Endothelial cell of umbilical vein (primary cell): Measurements from ENCODE around the gene RAD50. TPM values are rescaled to one million over a fixed set of nuclear protein-coding genes. Genes with fewer than 3 reads are reported as not detected.

Experiments
- BruUV-seq: library from RNA; stranded (reverse); fragments of 400-500 nt; replicated peaks from 2 replicates; lab custom pipeline; 2021; lab: Mats Ljungman, UMichigan
- CTCF ChIA-PET: fragments of 300-600, 350-600 bp; sonication (Branson Sonifier 250); formaldehyde crosslinking; loops from one replicate; lab custom pipeline; 2021; ENCODE audit warnings: antibody characterized with exemption, inconsistent platforms; lab: Charles Lee
- POLR2A ChIA-PET: fragments of 300-600, 350-600 bp; sonication (Branson Sonifier 250); formaldehyde crosslinking; loops from one replicate; lab custom pipeline; 2021; ENCODE audit warnings: antibody characterized with exemption, inconsistent platforms; lab: Charles Lee
- DNase-seq: peaks from one replicate; pipeline ENCODE4 v3.0.0-alpha.2; 2011; ENCODE audit warnings: low read depth, low spot score
- FAIRE-seq: peaks from 2 replicates; lab custom pipeline; 2011; peaks lifted over from hg19 to GRCh38; lab: Jason Lieb, UNC
- H2AFZ ChIP-seq: 2 replicates; pipeline ENCODE4 v1.6.0; 2012; ENCODE audit warnings: low read depth, low read length, control low read depth, inconsistent platforms
- H3K27ac ChIP-seq: 2 replicates; pipeline ENCODE4 v1.5.1; 2011; ENCODE audit warnings: low read depth, mild to moderate bottlenecking, control low read depth, low read length, moderate library complexity; ENCODE audit not compliant: insufficient read depth
- H3K27me3 ChIP-seq, 2 experiments: 2 replicates each; pipeline versions ENCODE4 v1.6.0 to v1.6.1; 2011; ENCODE audit warnings: low read length in 2 of 2, mixed read lengths in 1 of 2; ENCODE audit not compliant: control insufficient read depth in 2 of 2, insufficient read depth in 2 of 2
- H3K36me3 ChIP-seq, 2 experiments: 2 replicates in 1 of 2; 3 replicates in 1 of 2; pipeline ENCODE4 v1.5.1; 2011; ENCODE audit warnings: low read length in 2 of 2, mild to moderate bottlenecking in 1 of 2, moderate library complexity in 1 of 2; ENCODE audit not compliant: control insufficient read depth in 2 of 2, insufficient read depth in 2 of 2; ENCODE audit errors: extremely low read depth in 1 of 2
- H3K4me1 ChIP-seq: 3 replicates; pipeline ENCODE4 v1.5.1; 2011; ENCODE audit warnings: mild to moderate bottlenecking, low read length; ENCODE audit not compliant: control insufficient read depth, insufficient read depth; ENCODE audit errors: extremely low read depth
- H3K4me2 ChIP-seq: 2 replicates; pipeline ENCODE4 v1.6.1; 2011; ENCODE audit warnings: low read length, control low read depth, mixed read lengths; ENCODE audit not compliant: insufficient read depth
- H3K4me3 ChIP-seq, 3 experiments: fragments of 200-600 bp in 1 of 3; sonication (generic), shearing (Covaris generic) in 1 of 3; replicated peaks in 1 of 3; 2 replicates each; pipeline ENCODE4 v1.5.1; 2011 to 2016; ENCODE audit warnings: control low read depth in 3 of 3, low read length in 3 of 3, mild to moderate bottlenecking in 2 of 3, inconsistent platforms in 1 of 3, low read depth in 1 of 3, moderate library complexity in 1 of 3; ENCODE audit not compliant: insufficient read depth in 1 of 3
- H3K79me2 ChIP-seq: 2 replicates; pipeline ENCODE4 v1.6.0; 2012; ENCODE audit warnings: low read length, inconsistent platforms; ENCODE audit not compliant: control insufficient read depth, insufficient read depth
- H3K9ac ChIP-seq: replicated peaks from 2 replicates; pipeline ENCODE3; 2011; ENCODE audit warnings: low read length, control low read depth; ENCODE audit not compliant: insufficient read depth; ENCODE audit errors: extremely low read depth
- H3K9me1 ChIP-seq: replicated peaks from 3 replicates; pipeline ENCODE4 v1.6.0; 2011; ENCODE audit warnings: mild to moderate bottlenecking, low read length; ENCODE audit not compliant: control insufficient read depth, insufficient read depth; ENCODE audit errors: extremely low read depth
- H3K9me3 ChIP-seq: replicated peaks from 2 replicates; pipeline ENCODE4 v1.5.1; 2012; ENCODE audit warnings: low read length, inconsistent platforms; ENCODE audit not compliant: control insufficient read depth, insufficient read depth
- H4K20me1 ChIP-seq: replicated peaks from 2 replicates; pipeline ENCODE3; 2011; ENCODE audit warnings: mild to moderate bottlenecking, low read length; ENCODE audit not compliant: control insufficient read depth, insufficient read depth; ENCODE audit errors: extremely low read depth
- EZH2 ChIP-seq: IDR thresholded peaks from 2 replicates; pipeline ENCODE4 v1.6.1; 2012; ENCODE audit warnings: borderline replicate concordance, low read depth, mild to moderate bottlenecking, moderate library complexity, low read length, inconsistent platforms; ENCODE audit not compliant: severe bottlenecking
- FOS ChIP-seq: IDR thresholded peaks from 2 replicates; pipeline ENCODE4 v1.6.1; 2011; ENCODE audit warnings: mild to moderate bottlenecking, low read length, moderate library complexity, borderline replicate concordance; ENCODE audit not compliant: insufficient read depth
- GATA2 ChIP-seq: IDR thresholded peaks from 2 replicates; pipeline ENCODE4 v1.7.0; 2011; ENCODE audit warnings: low read depth, mild to moderate bottlenecking, moderate library complexity, mixed read lengths, low read length; ENCODE audit not compliant: insufficient read length, insufficient read depth
- JUN ChIP-seq: IDR thresholded peaks from 2 replicates; pipeline ENCODE4 v1.6.1; 2011; ENCODE audit warnings: borderline replicate concordance, low read depth; ENCODE audit not compliant: insufficient read length, insufficient read depth
- MYC ChIP-seq: IDR thresholded peaks from one replicate; pipeline ENCODE4 v1.6.1; 2011; ENCODE audit warnings: mild to moderate bottlenecking, low read depth, low read length
- POLR2A ChIP-seq: IDR thresholded peaks from 2 replicates; pipeline ENCODE4 v1.6.1; 2012; ENCODE audit warnings: low read depth, mild to moderate bottlenecking, control low read depth, low read length
- POLR2AphosphoS5 ChIP-seq: IDR thresholded peaks from 2 replicates; pipeline ENCODE4 v1.6.1; 2012; ENCODE audit warnings: low read depth, mild to moderate bottlenecking, control low read depth, low read length, moderate library complexity; ENCODE audit not compliant: insufficient read depth
- dilution Hi-C: fragments of 300-500 bp; cut with MboI; formaldehyde crosslinking; loops from one replicate; pipeline ENCODE4 v1.15.0; 2019; ENCODE audit warnings: low sequenced_read_pairs; ENCODE audit not compliant: extremely low pct_ligation_motif_present
- intact Hi-C: fragments of 100-400 bp; cut with micrococcal nuclease; formaldehyde crosslinking; loops from one replicate; pipeline ENCODE4 v1.10.0; 2022
- polyA plus RNA-seq, 4 experiments: library from polyadenylated mRNA; depleted of rRNA in 3 of 4; stranded (reverse) in 3 of 4; unstranded in 1 of 4; fragments of >200 nt; gene quantifications; 2 replicates each; pipeline versions ENCODE4 v1.2.1 to v1.2.3, GENCODE V29; 2011 to 2012; ENCODE audit warnings: missing spikeins in 1 of 4
- total RNA-seq: library from RNA; stranded (reverse); gene quantifications from 2 replicates; pipeline ENCODE4 v1.2.3, GENCODE V29; 2021
- TF ChIP-seq, protein P1 (sequence below), 2 donors: IDR thresholded peaks; 1 replicate in 1 of 2; 2 replicates in 1 of 2; pipeline ENCODE4 v1.5.1; 2011; ENCODE audit warnings: low read length in 2 of 2, mild to moderate bottlenecking in 2 of 2, moderate library complexity in 2 of 2, control low read depth in 1 of 2, inconsistent platforms in 1 of 2, low read depth in 1 of 2; ENCODE audit not compliant: insufficient read depth in 1 of 2; ENCODE audit errors: extremely low read depth in 1 of 2
- TF ChIP-seq, protein P2 (sequence below): IDR thresholded peaks from 2 replicates; pipeline ENCODE4 v1.6.1; 2011; ENCODE audit not compliant: insufficient read depth, insufficient read length

The RAD50 gene
- total and polyA plus RNA-seq, 2 donors (not counting 3 experiments of a cell fraction or from before 2014, with no cell fraction given) = 6.1 to 20.4 TPM

DNA sequence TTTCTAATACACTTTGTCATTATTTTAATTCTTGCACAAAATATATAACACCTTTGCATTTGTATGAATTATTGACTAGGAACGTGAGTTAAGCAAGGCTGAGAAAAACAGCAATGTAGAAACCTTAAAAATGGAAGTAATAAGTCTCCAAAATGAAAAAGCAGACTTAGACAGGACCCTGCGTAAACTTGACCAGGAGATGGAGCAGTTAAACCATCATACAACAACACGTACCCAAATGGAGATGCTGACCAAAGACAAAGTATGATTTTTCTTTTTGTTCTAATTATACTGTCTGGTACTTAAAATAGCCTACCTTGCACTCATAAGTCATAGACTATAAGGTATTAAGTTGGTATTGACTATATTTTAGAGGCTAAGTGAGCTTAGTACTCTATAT is 34.4 kb downstream of the RAD50 start:
- dilution Hi-C loops = no loop called here
- Histone ChIP-seq H3K9me3 (no peaks in the 10 kb centered on the region), H3K79me2 (no peaks in the 10 kb centered on the region), H3K9ac (no peak overlapping the region), H3K9me1 (no peaks in the 10 kb centered on the region), H4K20me1 (no peaks in the 10 kb centered on the region), H3K27me3 (no peaks in the 10 kb centered on the region), H3K4me1 (no peaks in the 10 kb centered on the region), H2AFZ (no peak overlapping the region), H3K4me2 (no peak overlapping the region), H3K36me3 (peaks cover 2 to 3% of the 10 kb centered on the region in 2 experiments), H3K27ac (no peak overlapping the region), H3K4me3 (no peak overlapping the region)
- peak; percentile 23 for DNase-seq
- POLR2A ChIA-PET = no interaction called here
- intact Hi-C loops = loop anchor here (1.0 kb wide), 1 partner anchor 229 kb away; no protein-coding TSS in a partner anchor
- no peak for FAIRE-seq
- CTCF ChIA-PET = interaction anchor here (1.3 to 1.8 kb wide), 3 partner anchors 9 to 229 kb away, joined by 4 to 13 read pairs (median 5); no protein-coding TSS in a partner anchor
- no peak for TF ChIP-seq MYC
- no peak for TF ChIP-seq EZH2
- no peak for TF ChIP-seq JUN
- no peak for TF ChIP-seq GATA2
- TF ChIP-seq FOS = no peak
- TF ChIP-seq, protein P1, sequence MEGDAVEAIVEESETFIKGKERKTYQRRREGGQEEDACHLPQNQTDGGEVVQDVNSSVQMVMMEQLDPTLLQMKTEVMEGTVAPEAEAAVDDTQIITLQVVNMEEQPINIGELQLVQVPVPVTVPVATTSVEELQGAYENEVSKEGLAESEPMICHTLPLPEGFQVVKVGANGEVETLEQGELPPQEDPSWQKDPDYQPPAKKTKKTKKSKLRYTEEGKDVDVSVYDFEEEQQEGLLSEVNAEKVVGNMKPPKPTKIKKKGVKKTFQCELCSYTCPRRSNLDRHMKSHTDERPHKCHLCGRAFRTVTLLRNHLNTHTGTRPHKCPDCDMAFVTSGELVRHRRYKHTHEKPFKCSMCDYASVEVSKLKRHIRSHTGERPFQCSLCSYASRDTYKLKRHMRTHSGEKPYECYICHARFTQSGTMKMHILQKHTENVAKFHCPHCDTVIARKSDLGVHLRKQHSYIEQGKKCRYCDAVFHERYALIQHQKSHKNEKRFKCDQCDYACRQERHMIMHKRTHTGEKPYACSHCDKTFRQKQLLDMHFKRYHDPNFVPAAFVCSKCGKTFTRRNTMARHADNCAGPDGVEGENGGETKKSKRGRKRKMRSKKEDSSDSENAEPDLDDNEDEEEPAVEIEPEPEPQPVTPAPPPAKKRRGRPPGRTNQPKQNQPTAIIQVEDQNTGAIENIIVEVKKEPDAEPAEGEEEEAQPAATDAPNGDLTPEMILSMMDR (IDR thresholded peaks at IDR 0.05; ENCODE audit: extremely low read depth in 1 of 2, insufficient read depth in 1 of 2, low read depth in 1 of 2, low read length in 2 of 2) = no peak
- no peak for TF ChIP-seq POLR2A
- TF ChIP-seq, protein P2, sequence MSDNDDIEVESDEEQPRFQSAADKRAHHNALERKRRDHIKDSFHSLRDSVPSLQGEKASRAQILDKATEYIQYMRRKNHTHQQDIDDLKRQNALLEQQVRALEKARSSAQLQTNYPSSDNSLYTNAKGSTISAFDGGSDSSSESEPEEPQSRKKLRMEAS = no peak
- no peak for TF ChIP-seq POLR2AphosphoS5
- no TSS peak for BruUV-seq
